Chondrocyte (in vitro differentiated cells): ENCODE results near the gene BANP. TPM values are rescaled to one million over a fixed set of nuclear protein-coding genes. Genes with fewer than 3 reads are reported as not detected.
A peak's percentile ranks its signal among the peaks of the same experiment; 100 is the strongest.
"Not testable (repeated sequence)": the region's sequence is repeated elsewhere in the genome, so short reads cannot be mapped to it uniquely, and the experiment has no call there.

Source experiments
- DNase-seq: peaks from one replicate; pipeline ENCODE4 v3.0.0; 2021; ENCODE audit warnings: mixed read lengths, low spot score
- H3K27ac Mint-ChIP-seq: one replicate; pipeline ENCODE4 v1.8.0; 2021; ENCODE audit warnings: mild to moderate bottlenecking, moderate library complexity, mixed read lengths; ENCODE audit not compliant: unreplicated experiment
- H3K27me3 Mint-ChIP-seq: 2 replicates; pipeline ENCODE4 v1.8.0; 2021; ENCODE audit warnings: low read depth, mixed read lengths
- H3K36me3 Mint-ChIP-seq: 2 replicates; pipeline ENCODE4 v1.8.0; 2021; ENCODE audit warnings: low read depth, mixed read lengths
- H3K4me1 Mint-ChIP-seq: 2 replicates; pipeline ENCODE4 v1.8.0; 2021; ENCODE audit warnings: low read depth, mild to moderate bottlenecking, mixed read lengths
- H3K4me3 Mint-ChIP-seq: one replicate; pipeline ENCODE4 v1.8.0; 2021; ENCODE audit warnings: mild to moderate bottlenecking, moderate library complexity, mixed read lengths; ENCODE audit not compliant: unreplicated experiment
- H3K9me3 Mint-ChIP-seq: 2 replicates; pipeline ENCODE4 v1.8.0; 2021; ENCODE audit warnings: low read depth, mixed read lengths
- CTCF ChIP-seq: fragments of 200-600 bp; sonication (generic); IDR thresholded peaks from 2 replicates; pipeline ENCODE4 v1.5.0; 2021; ENCODE audit warnings: antibody characterized with exemption, mild to moderate bottlenecking, moderate library complexity
- total RNA-seq: library from RNA; stranded (reverse); gene quantifications from 3 replicates; pipeline ENCODE4 v1.2.1, GENCODE V29; 2021

BANP gene
- total RNA-seq, 1 donor from 2014 or later = 15.0 TPM

DNA sequence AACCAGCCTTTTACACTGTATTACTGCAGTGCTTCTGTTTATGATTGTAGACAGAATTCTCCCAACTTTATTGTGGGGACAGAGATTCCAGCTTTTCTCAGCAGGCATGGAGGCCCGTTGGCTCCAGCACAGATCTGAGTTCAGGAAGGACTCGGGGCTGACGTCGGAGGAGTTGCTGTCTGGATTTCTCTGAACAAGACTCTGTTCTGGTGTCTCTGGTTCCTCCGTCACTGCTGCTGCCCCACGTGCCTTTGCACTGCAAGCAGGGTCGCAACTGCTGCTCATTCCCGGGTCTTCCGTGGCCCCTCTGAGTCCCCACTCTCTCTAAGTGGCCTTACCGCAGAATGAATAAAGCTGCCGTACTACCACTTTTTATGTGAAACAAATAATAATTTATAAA lies 88.4 kb downstream of the BANP start:
- H3K36me3 Mint-ChIP-seq = peaks cover 23% of the 10 kb centered on the region
- no peaks in the 10 kb centered on the region for H3K9me3 Mint-ChIP-seq
- peak; percentile 60 for DNase-seq
- H3K4me1 Mint-ChIP-seq = no peaks in the 10 kb centered on the region
- no peaks in the 10 kb centered on the region for H3K27me3 Mint-ChIP-seq
- H3K27ac Mint-ChIP-seq = no peak overlapping the region
- TF ChIP-seq CTCF = no peak
- no peak overlapping the region for H3K4me3 Mint-ChIP-seq

- not testable (repeated sequence) for H3K27ac Mint-ChIP-seq, H3K9me3 Mint-ChIP-seq, H3K27me3 Mint-ChIP-seq, DNase-seq, H3K4me1 Mint-ChIP-seq, H3K4me3 Mint-ChIP-seq
- peaks cover 22% of the 10 kb centered on the region for H3K36me3 Mint-ChIP-seq
These were observed 89.1 kb downstream of the BANP start for GRCh38 chr16:88040196-88040876.

DNA sequence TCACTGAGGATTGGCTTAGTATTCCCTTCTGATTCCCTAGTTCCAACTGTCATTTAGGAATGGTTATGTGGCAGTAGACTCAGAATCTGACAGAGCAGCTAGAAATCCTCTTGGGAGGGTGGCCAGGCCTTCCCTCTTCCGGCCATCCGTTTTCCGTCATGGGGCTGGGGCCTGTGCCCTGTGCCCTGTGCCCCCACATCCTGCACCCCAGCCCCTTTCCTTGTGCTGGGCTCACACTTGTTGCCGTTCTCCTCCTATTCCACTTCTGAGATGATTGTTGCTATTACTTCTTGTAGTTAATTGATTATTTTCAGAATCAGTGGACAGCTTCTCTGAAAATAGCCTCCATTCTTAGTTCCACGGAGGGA lies 89.6 kb downstream of the BANP start:
- H3K27me3 Mint-ChIP-seq, H3K9me3 Mint-ChIP-seq, DNase-seq, H3K4me1 Mint-ChIP-seq, H3K4me3 Mint-ChIP-seq, H3K27ac Mint-ChIP-seq: not testable (repeated sequence)
- peaks cover 19% of the 10 kb centered on the region for H3K36me3 Mint-ChIP-seq

DNA sequence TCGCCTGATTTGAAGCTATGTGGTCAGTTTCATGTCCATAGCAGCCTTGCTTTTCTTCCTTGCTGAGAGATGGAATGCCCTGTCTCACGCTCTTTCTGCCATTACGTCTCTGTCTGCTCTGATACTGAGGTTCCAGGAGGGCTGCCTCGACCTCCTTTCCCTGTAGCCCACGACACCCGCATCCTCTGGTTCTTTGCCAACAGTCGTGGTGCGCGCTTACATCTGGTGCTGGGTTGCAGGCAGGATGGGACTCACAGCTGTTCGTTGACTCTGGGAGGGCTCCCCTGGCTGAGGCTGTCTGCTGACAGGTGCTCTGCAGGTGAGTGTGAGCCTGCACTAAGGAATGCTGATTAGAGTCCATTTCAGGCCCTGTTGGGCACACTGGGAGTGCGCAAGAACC lies 90.3 kb downstream of the BANP start:
- DNase-seq, H3K4me1 Mint-ChIP-seq, H3K9me3 Mint-ChIP-seq, H3K27ac Mint-ChIP-seq, H3K4me3 Mint-ChIP-seq, H3K27me3 Mint-ChIP-seq: not testable (repeated sequence)
- H3K36me3 Mint-ChIP-seq = peaks cover 17% of the 10 kb centered on the region

DNA sequence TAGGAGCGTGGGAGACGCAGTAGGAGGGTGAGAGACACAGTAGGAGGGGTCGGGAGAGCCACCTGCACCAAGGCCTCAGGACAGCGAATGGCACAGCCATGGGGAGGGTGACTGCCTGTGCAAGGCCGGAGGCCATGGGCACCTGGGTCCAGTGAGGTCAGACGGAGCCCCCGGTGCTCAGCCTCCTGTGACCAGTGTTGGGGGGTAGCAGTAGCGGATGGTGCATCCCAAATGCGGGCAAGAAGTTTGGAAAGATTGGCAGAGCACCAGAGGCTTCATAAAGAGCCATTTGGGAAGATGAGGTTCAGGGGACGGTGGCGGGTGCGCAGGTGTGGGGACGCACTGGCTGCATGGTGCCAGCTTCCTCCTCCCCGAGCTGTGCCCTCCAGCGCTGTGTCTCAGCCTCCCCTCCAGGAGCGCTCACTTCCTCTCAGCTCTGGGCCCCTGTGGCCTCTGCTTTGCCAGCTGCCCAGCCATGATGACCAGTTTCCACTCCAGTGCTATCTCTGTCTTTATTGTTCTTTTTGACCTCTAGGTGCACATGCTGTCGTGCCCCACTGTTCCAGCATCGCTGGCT lies 90.8 kb downstream of the BANP start:
- not testable (repeated sequence) for H3K27ac Mint-ChIP-seq, H3K27me3 Mint-ChIP-seq, H3K9me3 Mint-ChIP-seq, H3K4me1 Mint-ChIP-seq, H3K4me3 Mint-ChIP-seq
- peaks cover 14% of the 10 kb centered on the region for H3K36me3 Mint-ChIP-seq
- peak; percentile 52 for DNase-seq

DNA sequence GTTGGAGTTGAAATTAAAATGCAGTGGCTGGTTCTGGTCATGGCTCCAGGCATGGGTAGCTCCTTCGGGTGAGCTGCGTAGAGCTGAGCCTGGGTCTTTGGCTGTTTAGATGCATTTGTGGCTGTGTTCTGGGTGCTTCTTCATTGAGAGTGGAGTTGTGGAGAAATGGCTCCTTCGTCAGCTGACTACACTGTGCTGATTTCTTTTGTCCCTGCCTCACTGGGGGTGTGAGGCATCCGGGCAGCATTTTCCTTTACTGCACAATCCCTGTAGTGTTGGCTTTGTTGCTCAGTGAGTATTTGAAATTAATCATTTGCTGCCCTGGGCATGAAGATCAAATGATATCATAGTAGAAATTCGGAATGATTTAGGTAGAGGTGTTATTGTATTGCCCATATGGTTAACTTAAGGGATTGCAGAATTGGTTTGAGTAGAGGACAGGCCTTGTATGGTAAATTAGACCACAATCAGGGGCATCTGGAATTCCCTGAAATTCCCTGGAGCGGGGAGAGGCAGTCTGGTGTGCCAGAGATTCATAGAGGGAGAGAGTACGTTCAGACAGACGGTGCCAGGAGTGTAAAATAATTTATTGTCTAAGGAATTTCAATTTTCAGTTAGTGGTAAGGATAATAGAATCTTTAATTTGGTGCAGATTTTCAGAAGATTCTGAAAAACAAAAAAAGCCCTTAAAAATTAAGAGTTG lies 92.1 kb downstream of the BANP start:
- H3K9me3 Mint-ChIP-seq, H3K4me1 Mint-ChIP-seq, H3K27ac Mint-ChIP-seq: not testable (repeated sequence)

DNA sequence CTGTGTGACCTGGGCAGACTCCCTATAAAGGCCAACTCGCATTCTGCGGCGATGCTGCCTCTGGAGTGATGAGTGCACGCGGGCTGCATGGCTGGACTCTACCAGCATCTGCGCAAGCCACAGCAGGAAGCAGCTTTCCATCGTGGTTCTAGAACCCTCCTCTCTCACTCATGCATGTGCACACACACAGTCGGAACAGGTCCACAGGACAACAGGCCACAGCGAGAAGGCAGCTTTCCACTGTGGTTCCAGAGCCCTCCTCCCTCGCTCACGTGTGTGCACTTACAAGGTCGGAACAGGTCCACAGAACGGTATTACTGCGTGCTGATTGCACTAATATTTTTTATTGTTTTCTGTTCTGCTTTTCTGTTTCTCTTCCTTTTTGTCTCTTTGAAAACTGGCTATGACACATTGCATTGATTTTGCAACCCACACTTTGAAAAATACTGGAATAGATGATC lies 92.9 kb downstream of the BANP start:
- H3K9me3 Mint-ChIP-seq, H3K4me1 Mint-ChIP-seq: not testable (repeated sequence)

More for the DNA sequence above, 92.1 kb downstream of the BANP start:
- H3K4me3 Mint-ChIP-seq, DNase-seq, H3K27me3 Mint-ChIP-seq: not testable (repeated sequence)
- peaks cover 18% of the 10 kb centered on the region for H3K36me3 Mint-ChIP-seq

GRCh38 chr16:88045361-88045760 lies 94.1 kb downstream of the BANP start:
- H3K4me1 Mint-ChIP-seq, H3K27ac Mint-ChIP-seq, H3K4me3 Mint-ChIP-seq, H3K9me3 Mint-ChIP-seq, H3K27me3 Mint-ChIP-seq: not testable (repeated sequence)
- DNase-seq = peak; percentile 61
- H3K36me3 Mint-ChIP-seq = peaks cover 24% of the 10 kb centered on the region

More for the DNA sequence above, 92.9 kb downstream of the BANP start:
- not testable (repeated sequence) for H3K27me3 Mint-ChIP-seq, H3K27ac Mint-ChIP-seq, H3K4me3 Mint-ChIP-seq, DNase-seq
- H3K36me3 Mint-ChIP-seq = peaks cover 22% of the 10 kb centered on the region
